HL-60/S4 treated with phorbol 12-myristate 13-acetate at 8.2 ng/mL for 4 days and 3 days (cell line): ENCODE data around the gene FOXP2.

Experiments
- in situ Hi-C: fragments of 300-500 bp; cut with MboI; formaldehyde crosslinking; loops from 2 replicates; pipeline ENCODE4 v1.15.0; 2022; ENCODE audit warnings: low sequenced_read_pairs

FOXP2 gene

DNA sequence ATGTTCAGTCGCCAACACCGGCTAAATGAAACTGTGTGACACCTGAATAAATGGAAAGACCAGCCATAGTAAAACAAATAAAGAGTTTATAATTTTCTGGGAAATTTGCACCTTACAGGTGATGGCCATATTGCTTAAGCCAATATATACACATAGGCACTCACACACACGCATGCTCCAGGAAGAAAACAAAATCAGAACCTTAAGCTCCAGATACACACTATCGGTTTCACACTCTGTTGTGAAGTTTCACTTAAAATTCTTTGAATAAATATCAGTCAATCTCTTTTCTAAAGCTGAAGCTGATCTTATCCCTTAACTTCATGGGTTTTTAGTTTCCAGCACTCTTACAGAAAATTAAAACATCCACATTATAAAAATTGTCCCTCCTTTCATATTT is 280.6 kb downstream of the FOXP2 start:
- in situ Hi-C loops: no loop called here

DNA sequence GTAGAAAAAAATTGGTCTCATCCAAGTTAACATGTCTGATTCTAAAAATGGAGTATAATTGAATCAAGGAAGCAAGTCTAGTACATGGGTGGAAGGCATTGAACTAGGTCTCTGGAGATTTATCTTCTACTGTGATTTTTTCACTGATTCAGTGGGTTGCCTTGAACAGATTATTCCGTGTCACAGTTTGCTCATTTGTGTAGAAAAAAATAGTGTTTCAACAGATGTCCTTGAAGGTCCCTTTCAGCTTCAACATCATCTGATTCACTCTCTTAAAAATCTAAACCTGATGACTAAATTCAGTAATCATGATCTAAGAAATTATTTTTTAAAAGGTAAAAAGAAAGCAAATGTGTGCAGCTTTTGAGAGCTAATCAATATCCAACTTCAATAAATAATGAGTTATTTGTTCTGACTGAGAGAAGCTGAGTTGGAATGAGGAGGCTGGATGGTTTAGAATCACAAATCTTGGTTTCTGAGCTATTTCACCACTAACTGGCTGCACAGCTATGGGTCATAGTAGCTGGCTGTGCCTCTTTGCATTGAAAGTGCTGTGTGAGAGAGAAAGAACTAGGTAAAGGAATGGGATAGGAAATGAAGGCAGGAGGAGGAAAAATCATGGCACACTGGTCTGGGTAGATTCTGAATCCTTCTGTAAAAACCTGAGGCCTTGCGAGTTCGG is 285.8 kb downstream of the FOXP2 start:
- in situ Hi-C loops: no loop called here

DNA sequence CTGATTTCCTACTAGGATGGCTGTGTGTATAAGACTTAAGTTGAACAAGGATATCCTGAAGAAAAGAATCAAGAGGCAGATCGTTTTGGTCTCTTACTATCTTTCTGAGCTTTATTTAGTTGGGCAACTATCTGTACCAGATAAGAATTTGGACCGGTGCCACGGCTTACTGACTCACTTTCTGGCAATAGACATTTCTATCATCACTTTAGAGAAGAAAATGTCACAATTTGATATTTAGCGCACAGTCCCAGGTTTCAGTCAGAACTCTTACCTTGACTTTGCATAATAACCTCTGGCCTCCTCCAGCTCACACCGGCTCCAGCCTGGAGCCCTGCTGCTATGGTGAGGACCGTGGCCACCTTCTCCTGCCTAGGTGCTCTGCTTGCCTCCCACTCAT is 289.1 kb downstream of the FOXP2 start:
- in situ Hi-C loops: no loop called here

DNA sequence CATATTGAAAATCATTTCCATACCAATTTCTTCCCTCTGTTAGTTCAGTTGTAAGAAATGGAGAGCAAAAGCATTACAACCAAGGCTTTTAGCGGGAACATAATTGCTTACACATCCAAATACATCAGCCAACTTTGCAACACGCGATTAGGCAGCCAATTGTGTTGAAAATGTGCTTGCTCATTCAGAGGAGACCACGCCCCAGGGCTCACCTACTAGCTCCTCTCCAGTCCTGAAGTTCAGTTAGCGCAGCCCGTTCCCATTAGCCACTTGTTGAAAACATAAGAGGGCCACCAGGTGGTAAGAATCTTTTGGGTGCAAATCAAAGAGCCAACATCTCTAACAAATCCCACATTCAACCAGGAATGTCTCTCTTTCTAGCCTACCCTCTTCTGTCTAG is 294.0 kb downstream of the FOXP2 start:
- in situ Hi-C loops: no loop called here

DNA sequence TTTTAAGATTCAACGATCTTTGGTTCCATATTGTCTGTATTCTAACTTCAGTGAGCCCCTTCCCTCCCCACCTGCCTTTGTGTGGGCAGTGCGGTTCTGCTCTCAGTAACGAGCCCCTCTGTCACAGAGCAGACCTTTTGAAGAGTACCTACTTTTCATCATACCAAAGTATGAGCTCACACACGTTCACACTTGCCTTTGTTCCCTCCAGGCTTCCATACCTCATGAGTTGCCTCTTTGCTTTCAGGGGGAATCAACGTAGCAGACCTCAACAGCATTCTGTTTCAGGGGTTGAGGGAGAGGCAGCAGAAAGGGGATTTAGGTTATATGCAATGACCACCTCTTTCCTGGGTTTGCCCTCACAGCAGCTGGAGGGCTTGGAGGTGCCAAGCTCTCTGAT is 295.9 kb downstream of the FOXP2 start:
- in situ Hi-C loops: no loop called here

DNA sequence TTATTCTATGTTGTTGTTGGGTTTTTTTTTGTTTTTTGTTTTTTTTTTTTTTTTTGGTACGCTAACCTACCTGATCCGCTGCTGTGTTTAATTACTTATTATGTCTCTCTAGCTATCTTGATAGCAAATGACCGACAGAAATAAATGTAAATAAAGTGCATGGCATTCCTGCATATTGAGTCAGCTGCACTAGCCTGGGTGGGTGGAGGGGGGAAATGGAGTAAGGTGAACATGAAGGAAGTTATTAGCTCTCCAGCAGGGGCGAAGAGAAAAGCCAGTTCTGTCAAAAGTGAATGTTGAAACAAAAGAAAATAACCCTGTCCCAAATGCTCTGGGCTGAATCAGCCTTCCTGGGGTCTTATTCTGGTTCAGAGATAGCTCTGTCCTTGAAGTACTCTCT is 296.6 kb downstream of the FOXP2 start:
- in situ Hi-C loops: no loop called here

DNA sequence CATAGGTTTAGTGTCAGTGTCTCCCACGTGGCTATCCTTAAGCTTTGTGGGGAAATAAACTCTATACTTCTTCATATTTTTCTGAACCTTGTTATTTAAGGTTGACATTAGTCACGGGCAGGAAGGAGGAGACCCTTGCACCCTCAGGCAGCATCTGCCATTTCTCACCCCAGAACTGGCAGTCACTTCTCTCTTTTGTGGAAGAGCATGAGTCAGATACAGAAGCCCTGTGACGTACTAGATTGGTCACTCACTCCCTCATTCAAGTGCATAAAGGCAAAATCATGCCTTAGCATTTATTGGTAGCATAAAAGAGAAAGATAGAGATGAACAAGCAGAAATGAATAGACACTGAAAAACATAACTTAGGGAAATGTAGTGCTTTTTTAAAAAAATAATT is 301.3 kb downstream of the FOXP2 start:
- in situ Hi-C loops: no loop called here

DNA sequence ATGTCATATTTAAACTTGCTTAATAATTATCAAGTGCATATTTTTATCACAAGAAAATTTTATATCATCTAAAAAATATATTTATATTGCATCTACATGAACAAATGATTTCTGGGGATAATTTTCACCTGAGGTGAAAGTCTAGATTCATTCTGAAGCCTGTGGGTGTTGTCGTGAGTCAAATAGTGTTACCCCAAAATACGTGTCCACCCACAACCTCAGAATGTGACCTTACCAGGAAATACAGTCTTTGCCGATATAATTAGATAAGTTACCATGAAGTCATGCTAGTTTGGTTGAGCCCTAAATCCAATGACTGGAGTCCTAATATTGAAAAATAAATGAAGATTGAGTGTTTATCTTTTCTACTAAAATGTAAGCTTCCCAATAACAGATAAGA is 304.2 kb downstream of the FOXP2 start:
- in situ Hi-C loops: no loop called here

DNA sequence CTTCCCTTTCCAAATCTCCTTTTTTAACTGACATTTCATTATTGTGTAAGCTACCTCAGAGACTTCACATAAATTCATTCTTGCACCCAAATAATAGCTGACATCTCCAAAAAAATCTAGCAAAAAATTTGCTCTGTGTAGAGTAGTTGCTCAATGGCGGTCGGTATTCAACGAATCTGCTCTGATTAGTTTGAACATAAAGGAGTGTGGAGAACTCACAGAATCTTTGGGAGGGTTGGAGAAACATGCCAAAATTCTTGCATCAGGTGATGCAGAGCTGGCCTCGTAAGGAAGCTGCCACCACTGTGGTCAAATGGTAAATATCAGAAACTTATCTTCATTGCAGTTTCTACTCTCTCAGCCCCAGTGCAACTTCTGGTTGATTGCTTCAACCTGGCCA is 306.1 kb downstream of the FOXP2 start:
- in situ Hi-C loops: no loop called here

DNA sequence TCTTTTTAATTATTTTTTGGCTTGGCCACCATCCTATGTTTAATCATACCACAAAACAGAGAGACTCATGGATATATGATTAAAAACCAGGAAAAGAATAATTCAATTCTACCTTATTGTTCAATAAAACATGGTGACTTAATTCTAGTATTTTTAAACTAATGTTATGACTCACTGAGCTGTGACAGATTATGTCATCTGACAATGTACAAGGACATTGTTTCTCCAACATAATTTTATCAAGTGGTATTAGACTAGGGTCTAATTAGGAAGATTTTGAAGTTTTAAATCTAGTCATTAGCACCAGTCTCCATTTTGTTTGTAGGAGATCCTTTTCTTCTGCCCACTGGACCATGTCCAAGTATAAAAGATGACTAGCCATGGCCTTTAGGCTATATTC is 307.9 kb downstream of the FOXP2 start:
- in situ Hi-C loops: no loop called here

DNA sequence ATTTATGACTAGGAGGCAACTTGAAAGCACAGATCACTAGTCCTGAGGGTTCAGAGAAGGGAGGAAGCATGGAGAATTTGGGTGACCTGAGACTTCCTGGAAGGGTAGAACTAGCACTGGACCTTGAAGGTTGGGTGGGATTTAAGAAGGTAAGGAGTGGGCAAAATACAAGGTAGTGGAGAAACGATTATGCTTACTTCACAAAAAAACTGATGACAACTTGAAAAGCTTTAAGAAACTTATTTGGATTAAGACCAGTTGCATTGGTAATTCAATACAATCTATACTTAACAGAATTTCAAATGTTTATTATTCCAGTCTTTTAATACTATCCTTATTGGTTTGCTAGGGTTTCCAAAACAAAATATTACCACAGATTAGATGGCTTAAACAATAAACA is 308.7 kb downstream of the FOXP2 start:
- in situ Hi-C loops: no loop called here

DNA sequence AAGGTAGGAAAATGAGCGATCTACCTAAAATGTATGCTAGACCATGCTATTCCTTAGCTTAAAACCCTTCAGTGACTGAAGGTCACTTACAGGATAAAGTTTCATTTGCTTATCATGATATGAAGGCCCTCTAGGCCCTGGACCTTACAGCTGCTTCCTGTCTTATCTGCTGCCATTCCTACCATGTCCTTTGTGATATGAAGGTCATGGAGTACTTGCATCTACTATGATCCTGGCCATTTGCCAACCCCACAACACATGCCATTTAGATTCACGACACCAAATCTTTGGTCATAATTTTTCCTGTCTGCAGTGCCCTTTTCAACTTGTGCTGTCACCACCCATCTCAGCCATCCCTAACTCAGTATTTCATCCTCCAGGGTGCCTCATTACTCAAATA is 325.5 kb downstream of the FOXP2 start:
- in situ Hi-C loops: no loop called here

DNA sequence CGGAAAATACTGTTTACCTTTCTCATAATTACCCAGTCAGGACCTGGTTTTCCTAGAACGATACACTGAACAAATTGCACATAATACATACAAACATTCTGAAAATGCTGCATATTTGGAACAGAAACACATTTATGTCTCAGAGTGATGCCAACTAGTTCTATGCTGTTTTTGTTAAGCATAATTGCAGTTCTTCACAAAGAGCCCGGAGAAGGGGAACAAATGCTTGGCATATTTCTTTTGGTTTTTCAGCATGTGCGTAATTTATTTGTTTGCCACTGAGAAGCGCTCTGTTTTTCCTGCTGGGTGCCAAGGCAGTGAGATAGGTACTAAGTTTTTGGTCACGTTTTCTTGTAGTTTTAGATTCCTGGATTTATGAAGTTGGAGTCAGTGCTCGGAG is 326.3 kb downstream of the FOXP2 start:
- in situ Hi-C loops: no loop called here

DNA sequence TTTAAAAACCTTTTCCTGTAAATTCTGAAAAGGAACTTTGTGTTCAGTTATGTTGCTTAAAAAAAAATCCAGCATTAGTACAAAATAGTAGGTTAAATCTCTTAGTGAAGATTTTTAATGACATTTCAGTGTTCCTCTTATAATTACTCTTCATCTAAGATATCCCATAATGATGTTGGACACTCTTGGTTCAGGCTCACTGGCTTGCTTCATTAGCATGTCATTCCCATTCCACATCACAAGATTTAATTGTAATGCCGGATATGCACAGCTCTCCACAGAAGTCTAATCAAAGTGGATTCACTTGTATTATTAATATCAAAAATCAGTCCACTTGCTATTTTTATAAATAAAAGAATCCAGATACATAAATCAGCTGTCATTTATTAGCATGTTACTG is 327.3 kb downstream of the FOXP2 start:
- in situ Hi-C loops: no loop called here
